NCI-H2196 (cell line): ENCODE data around the gene ATG4A.

Experiments
- DNase-seq: peaks from one replicate; lab custom pipeline; 2025; ENCODE audit not compliant: unreplicated experiment; lab: John Stamatoyannopoulos, UW

Gene ATG4A

DNA sequence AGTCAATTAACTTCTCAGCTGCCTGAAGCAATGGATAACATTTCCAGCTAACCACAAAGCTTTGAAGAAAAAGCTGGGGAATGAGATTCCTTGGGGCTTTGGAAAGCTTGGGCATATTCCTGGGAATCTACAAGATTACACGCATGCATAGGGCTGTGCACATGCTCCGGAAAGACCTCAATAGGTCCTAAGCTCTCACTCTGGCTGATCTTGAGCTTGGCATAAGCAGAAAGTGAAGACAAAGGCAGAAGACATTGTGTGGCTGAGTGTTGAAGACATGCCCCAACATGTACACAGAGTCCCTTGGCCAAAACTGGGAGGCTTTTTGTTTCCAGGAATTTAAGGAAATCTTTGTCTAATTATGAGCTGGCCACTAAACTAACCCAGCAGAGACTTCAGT, 31.2 kb downstream of the ATG4A start:
- DNase-seq: no peak

DNA sequence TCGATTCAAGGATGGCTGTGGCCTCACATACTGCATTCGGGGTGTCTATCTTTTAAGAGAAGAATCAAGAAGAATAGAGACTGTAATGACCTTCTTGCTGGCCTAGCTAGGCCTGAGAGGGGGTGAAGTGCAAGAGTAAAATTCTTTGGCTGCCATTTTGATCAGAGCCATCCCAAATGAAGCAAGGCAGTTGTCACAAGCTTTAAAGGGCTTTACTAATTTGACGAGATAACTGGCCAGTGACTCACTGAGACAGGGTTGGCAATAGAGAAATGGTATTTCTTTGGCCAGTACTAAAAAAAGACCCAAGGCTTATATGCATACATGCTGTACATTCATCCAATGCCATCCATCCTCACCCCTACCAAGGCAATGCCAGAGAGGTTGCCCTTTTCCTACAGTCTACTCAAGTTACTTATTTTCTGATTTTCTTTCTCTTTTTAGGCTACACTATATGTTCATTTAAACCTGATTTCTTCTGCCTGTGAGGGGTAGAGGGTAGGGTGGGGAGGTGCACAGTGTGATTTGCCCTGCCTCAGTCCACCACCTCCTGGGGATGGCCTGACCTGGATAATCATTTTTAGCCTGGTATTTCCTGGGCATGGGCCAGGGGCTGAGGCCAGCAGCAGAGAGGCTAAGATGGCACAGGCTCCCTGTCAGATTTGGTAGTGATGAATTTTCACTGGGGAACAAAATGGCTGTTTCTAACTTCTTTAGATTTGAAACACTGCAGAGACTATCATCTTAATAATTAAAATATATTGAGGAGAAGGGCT, 32.2 kb downstream of the ATG4A start:
- DNase-seq: no peak

DNA sequence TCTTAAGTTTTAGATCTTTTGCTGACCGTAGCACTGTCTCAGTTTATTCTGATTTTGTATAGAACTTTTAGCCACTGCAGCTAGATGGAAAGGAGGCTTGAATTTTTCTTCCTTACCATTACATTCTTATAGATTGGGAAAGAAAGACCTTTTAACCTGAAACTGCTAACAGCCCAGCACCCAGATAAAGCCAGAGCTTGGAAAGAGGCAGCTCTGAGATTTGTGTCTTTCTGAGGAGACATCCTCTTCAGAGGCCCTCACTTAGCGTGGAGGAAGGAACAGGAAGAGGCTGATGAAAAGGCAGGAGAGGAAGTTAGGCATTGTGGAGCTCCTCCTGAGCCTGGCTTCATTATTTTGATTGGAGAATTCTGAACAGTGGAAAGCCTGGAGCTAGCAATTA, 35.1 kb downstream of the ATG4A start:
- no peak for DNase-seq

DNA sequence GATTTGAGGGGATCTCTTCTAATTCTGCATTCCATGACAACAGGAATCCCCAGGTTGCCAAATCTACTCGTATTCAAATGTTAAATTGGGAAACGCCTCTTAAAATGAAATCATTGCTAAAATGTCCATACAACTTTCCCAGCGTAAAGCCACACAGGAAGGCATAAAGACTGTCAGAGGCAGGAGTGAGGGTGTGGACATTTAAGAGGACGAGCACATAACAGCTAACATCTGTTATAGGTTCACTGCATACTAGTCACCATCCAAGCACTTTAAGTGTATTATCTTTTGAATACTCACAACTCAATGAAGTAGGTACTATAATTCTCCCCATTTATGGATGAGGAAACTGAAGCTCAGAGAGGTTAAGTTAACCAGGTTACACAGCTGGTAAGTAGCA, 35.6 kb downstream of the ATG4A start:
- DNase-seq: no peak

DNA sequence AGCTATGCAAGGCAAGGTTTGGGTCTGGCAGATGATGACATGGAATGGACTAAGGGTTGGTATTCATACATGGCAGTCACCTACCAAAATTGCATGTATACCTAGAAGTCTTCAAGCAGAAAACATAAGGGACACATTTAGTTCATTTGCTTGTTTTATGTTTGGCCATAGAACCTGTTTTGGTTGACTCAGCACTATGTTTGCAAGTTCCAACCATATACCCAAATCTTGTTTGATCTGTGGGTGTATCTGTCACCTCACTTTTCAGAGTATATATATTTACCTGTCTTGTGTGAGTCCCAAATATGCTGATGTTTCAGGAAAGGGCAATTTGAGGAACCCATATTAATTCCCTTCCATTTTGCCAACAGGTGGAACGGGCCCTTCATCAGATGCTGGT, 39.3 kb downstream of the ATG4A start:
- no peak for DNase-seq

DNA sequence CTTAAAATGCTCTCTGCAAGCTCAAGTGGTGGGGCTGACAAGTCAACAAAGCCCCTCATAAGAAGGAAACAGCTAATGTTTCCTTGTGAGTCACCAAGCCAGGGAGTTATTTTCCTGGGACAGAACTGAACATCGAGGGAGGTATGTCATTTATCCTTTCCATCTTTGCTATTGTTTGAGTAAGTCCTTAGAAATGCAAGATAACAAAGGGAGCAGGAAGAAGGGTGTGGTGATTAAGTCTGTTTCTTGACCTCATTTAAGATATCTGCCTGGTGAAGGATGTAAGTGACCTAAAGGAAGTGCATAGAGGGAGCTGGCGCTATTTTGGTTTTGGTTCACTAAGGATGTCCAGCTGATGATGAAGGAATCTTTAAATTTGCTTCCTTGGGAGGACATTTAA, 39.9 kb downstream of the ATG4A start:
- no peak for DNase-seq

DNA sequence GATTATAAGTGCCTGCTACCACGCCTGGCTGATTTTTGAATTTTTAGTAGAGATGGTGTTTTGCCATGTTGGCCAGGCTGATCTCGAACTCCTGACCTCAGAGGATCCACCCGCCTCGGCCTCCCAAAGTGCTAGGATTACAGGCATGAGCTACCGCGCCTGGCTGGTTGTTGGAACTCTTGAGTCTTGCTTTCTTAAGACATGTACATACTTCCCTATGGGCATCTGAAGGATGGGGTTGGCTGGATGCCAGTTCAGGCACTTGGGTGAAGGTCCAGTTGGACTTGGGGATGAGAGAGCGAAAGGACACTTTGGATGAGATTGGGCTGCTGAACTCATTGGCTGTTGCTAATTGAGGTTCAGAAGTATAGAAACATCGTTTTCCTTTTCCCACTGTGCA, 40.5 kb downstream of the ATG4A start:
- DNase-seq: no peak

GRCh38 chrX:108132876-108133275, 41.3 kb downstream of the ATG4A start:
- no peak for DNase-seq

DNA sequence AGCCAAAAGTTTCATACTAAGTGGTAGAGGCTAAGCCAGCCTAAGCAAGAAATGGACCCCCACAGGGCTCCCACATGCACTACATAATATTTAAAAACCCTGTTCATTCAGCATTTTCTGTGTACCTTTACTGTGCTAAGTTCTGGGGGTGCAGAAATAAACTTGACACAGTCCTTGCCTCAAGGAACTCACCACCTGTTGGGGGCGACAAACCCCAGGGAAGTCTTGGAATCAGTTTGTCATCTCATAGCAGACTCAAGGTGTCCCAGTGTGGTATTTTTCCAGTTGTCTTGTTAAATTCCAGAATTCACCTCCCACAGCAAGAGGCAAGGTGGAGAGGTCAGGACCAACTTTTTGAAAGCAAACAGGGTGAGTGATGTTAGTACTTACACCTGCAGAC, 43.1 kb downstream of the ATG4A start:
- DNase-seq: no peak

DNA sequence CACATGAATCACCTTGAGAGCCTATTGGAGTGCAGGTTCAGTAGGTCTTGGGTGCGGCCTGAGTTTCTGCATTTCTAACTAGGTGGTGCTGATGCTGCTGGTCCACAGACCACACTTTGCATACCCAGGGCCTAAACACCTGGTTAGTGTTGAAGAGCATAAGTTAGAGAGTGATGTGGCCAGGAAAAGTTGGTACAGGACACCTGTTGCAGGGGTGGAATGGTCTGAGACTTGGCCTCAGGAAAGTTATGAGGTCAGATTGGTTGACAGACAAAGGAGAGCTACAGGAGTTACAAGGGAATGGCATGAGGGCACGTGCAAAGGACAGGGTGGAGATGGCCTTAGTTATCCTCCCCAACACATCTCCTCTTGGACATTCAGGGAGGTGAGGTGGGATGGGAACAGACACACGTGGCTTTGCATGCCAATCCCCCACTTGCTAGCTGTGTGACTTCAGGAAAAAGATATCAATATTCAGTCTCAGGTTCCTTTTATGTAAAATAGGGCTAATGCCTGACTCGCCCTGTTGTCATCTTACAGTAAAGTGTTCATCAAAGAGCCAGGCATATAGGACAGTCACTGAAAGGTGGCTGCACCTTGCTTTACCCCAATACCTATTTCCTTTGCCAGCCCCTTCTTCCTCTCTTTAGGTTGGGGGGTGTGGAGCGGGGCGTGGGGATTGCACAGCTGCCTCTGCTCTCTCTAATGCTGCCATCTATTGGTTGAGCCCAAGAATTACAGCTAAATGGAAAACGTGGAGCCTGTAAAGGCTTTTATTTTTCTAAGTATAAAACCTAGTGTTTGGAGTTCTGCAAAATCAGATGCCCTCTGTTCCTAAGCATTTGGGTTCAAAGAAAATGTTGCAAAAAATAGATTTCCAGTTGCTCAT, 47.5 kb downstream of the ATG4A start:
- DNase-seq: no peak

DNA sequence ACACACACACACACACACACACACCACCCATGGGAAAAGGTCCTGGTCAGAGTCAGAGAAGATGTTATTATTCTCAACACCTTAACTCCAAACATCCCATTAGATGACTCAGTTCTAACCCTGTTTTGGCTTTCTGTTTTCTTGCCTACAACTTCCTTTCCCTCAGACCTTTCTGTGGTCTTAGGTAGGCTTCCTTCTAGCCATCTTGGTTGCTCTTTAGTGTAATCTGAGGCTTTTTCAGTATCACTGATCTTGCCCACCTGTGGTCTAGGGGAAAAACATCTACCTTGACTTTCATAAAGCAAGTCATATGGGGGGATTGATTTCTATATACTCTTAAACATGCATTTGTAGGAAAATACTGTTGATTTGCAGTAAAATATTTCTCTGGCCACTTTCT, 56.9 kb downstream of the ATG4A start:
- DNase-seq: no peak

- no peak for DNase-seq
Measured at GRCh38 chrX:108156082-108156481, 64.5 kb downstream of the ATG4A start.

DNA sequence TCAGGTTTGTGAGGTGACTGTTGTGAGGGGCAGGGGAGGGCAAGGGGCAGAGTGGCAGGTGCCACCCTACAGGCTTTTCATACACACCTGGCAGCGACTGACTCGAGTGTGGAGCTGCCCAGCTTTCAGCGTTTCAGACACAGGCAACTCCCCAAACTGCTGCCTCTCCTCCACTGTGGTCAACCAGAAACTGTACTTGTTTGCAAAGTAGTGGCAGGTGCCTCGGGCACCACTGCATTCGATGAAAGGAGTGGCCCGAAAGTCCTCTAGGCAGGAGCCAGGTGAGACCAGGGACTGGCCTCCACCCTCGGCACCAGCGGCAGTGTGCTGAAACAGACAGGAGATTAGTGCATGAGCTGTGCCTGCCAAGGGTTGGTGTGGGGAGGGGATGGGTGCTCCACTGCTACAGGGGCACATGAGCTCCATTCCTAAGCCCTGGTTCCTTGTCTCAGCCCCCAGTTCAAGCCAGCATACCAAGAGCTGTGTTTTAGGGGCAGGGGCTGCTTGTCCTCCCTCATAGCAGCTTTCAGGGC, 65.4 kb downstream of the ATG4A start:
- no peak for DNase-seq

DNA sequence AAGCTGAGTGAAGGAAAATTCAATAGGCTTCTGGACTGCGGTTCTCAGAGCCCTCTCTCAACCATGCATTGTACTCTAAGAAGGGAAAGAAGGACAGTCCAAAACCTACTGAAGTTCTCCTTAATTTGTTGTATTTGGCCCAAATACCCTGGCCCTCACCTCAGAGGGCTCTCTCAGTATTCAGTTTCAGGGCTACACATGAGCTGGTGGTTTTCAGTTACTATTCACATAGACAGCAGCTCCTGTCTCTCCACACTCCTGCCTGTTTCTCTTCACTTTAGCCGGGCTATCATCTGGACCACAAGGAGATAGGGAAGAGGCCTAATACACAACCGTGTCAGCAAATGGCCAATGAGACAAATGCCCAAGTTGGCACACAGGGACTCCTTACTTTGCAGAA, 66.0 kb downstream of the ATG4A start:
- DNase-seq: no peak

GRCh38 chrX:108159028-108159670, 67.6 kb downstream of the ATG4A start:
- DNase-seq: no peak

DNA sequence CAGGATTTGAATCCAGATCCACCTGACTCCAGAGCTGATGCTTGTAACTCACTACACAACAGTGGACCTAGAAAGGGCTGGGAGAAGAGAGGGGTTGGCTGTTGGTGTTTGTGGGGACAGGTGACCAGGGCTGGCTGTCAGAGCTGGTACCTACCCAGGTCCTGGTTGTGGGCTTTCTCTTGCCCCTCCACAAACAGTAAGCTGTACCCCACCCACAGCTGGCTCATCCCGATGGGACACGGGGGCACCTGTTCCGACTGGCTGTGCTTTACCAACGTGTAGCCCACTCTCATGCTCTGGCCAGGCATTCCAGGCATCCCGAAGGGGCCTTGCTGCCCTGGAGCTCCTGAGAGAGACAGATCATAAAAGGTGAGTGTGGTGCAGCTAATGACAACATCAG, 68.7 kb downstream of the ATG4A start:
- no peak for DNase-seq

- DNase-seq: no peak
Measured at GRCh38 chrX:108162265-108162664, 70.7 kb downstream of the ATG4A start.

- DNase-seq: no peak
Measured at GRCh38 chrX:108163333-108164082, 71.9 kb downstream of the ATG4A start.

- peak; percentile 5 for DNase-seq
Measured at GRCh38 chrX:108165383-108166111, 74.0 kb downstream of the ATG4A start.

- DNase-seq: no peak
Measured at GRCh38 chrX:108167211-108167872, 75.8 kb downstream of the ATG4A start.
